HG03066 (cell line): ENCODE results near the gene MIER3.

Experiments used
- ATAC-seq: cut with Tn5 transposase; IDR thresholded peaks from one replicate; pipeline ENCODE4 v1.9.1; 2021; ENCODE audit warnings: low read depth; ENCODE audit not compliant: unreplicated experiment

MIER3 gene

GRCh38 chr5:56962286-56962685 lies 10.4 kb upstream of the MIER3 start:
- ATAC-seq = no peak

GRCh38 chr5:56961746-56962145 lies 9.8 kb upstream of the MIER3 start:
- no peak for ATAC-seq

- ATAC-seq = no peak
Measured at GRCh38 chr5:56959326-56959725, 7.4 kb upstream of the MIER3 start.

DNA sequence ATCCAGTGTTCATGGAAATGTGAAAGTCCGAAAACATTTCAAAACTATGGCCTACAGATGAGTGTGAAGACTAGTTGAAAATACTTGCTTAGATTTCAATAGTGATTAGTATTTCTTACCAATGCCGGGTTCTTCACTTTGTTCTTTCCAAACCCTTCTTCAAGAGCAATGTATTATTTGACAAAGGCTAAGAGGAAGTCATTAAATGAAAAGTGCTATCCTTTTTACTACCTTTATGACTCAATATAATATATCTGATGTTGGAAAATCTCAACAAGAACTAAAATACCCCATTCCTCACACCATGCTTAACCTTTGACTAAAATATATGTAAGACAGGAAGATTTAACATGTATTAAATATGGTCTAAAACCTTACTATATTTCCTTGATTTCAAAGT lies 6.7 kb upstream of the MIER3 start:
- ATAC-seq = no peak

DNA sequence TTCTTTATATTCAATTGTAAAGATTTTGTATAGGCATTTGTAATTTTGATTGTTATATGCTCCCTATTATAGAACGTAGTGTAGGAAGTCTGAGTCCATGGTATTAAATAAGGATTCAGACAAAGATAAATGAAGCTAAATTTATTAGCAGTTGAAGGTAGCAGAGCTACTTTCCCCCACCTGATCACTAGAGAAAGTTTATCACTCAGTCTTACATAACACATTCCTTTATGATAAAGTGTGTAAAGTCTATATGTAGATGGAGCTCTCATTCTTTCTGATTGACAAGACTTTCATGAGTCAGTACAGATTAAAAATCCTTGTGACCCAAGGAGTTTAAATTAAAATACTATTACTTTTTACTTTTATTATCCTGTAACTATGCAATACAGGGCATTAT lies 2.3 kb upstream of the MIER3 start:
- ATAC-seq = no peak

GRCh38 chr5:56951126-56951945 lies 587 bp downstream of the MIER3 start:
- peak; percentile 33 for ATAC-seq

- ATAC-seq = peak; percentile 46
Measured at GRCh38 chr5:56950626-56951125, 1.2 kb downstream of the MIER3 start.

DNA sequence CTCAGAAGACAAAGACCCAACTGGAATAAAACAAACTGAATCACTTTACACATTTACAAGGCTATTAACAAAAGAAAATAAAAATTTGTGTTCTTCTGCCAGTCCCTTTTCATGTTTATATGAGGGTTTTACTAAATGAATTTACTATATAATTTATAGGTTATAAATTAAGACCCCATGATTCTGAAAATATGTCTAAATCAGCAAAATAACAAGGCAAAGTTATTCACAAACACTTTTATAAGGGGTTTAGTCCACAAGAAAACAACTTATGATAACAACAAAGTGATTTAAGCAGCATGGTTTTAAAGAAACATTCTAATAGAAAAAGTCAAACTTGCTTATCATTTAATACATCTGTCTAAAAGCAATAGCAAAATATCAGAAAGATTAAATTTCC lies 4.9 kb downstream of the MIER3 start:
- no peak for ATAC-seq

GRCh38 chr5:56941981-56942380 lies 9.9 kb downstream of the MIER3 start:
- no peak for ATAC-seq

DNA sequence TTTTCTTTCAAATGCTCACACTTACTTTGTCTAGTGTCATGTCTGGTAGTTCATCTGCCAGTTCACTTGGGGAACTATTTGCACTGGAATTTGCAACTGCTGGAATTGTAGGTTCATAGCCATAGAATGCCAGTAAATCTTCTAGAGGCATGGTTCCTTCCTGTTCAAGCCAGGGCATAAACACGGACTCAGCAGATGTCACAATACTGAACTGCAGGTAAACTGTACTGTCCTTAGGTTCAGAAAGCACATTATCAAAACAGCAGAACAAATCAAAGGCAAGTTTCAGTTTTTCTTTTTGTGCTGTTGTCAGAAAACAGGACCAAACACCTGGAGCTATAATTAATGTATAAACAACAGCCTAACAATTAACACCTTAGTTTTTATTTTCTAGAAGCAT lies 13.1 kb downstream of the MIER3 start:
- no peak for ATAC-seq

GRCh38 chr5:56934325-56934724 lies 17.6 kb downstream of the MIER3 start:
- no peak for ATAC-seq

GRCh38 chr5:56922922-56923321 lies 29.0 kb downstream of the MIER3 start:
- ATAC-seq = no peak

- ATAC-seq = no peak
Measured at GRCh38 chr5:56919942-56920662, 31.8 kb downstream of the MIER3 start.

DNA sequence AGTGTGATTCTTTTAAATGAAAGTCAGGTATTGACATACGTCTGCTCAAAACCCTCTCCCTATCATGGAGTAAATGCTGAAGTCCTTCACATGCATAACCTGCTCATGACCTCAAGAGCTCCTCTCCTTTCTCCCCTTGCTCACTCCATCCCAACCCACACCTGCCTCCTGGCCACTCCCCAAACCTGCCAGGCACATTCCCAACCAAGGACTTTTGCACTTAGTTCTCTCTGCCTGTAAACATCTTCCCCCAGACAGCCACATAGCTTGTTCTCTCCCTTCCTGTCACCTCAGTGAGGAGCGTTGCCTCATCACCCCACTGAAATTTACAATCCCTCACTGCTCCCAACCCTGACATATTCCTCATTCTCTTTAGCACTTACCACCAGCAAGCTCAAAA lies 33.9 kb downstream of the MIER3 start:
- no peak for ATAC-seq

GRCh38 chr5:56917534-56917933 lies 34.4 kb downstream of the MIER3 start:
- ATAC-seq = no peak

DNA sequence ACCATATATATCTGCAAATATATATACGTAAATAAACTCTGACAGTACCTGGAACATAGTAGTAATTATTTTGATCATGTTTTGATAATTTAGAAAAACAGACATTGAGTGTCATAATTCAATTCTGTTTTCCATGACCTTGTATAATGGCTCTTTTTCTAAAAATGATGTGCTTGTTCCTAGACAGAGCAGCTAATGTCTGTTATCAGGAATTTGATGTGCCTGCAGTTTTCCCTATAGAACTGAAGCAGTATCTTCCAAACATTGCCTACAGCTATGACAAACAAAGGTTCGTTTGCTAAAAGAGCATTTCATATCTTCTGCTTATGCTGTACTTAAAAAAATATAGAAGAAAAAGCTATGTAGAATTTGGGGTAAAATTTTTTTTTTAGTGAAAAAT lies 37.2 kb downstream of the MIER3 start:
- no peak for ATAC-seq

GRCh38 chr5:56913766-56914165 lies 38.2 kb downstream of the MIER3 start:
- ATAC-seq = no peak

- peak; percentile 32 for ATAC-seq
Measured at GRCh38 chr5:56910210-56910965, 41.5 kb downstream of the MIER3 start.

DNA sequence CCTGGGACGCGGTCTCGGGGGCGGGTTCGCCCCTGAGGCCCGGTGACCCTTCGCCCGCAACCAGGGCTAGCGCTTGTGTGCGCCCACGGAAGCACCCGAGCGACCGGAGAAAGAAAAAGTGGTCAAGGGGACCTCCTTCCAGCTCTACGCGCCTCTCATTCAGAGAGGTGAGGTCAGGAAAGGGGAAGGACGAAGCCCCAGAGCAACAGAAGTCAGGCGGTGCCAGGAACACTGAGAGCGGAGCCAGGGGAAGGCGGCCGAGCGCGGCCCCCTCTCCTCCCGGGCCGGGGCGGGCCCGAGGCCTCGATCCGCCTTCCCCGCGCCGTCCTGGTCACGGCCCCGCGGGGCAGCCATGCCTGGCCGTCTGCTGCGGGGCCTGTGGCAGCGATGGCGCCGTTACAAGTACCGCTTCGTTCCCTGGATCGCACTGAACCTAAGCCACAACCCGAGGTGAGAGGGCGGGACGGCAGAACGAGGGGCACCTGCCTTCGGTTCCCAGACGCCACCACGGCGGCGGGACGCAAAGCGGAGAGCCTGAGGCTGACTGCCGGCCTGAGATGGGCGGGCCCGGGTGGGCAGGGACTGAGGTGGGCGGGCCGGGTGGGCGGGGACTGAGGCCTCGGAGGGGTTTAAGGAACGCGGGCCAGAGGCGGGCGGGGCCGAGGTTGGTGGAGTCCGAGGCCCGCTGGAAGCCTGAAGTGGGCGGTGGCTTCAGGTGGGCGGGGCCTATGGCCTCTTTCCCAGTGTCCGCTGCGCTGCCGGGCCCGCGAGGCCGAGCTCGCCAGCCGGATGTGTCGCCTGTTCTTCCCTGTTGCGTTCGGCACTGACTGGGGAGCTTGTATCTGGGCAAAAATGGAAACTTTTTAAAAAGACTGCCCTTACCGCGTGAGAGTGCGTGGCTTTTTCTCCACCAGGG lies 42.4 kb downstream of the MIER3 start, which contains the start of gene SETD9:
TSS of gene SETD9 (plus strand) at position 303 of the 916 bp plus-strand sequence. CDS start at position 353, 50 bp downstream.
- ATAC-seq = peak; percentile 84

GRCh38 chr5:56908942-56909293 lies 43.0 kb downstream of the MIER3 start:
- no peak for ATAC-seq
